ENCODE measurements around the gene TRIM71. TPM values are rescaled to one million over a fixed set of nuclear protein-coding genes. Genes with fewer than 3 reads are reported as not detected.

Gene TRIM71
- total RNA-seq, 1 experiment from 2014 or later: 0.17 TPM

DNA sequence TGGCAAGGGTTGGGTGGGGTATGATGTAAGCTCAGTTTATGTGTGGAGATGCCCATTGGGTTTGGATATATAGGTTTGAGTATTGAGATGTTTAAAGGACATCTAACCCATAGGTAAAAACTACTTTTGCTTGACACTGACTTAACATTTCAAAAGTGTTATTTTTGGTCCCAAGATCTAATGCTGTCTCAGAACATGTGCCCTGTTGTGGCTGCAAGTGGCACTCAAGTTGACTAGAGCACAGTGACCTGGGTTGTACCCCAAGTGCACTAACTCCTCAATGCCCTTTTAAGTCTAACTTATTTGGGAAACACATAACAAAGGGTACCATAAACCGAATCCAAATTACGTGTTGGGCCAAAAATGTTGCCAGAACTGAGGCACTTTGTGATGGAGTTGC lies 77.2 kb downstream of the TRIM71 start:
- BruUV-seq (replicated peaks): no TSS peak
- Histone ChIP-seq H3K79me2 (ENCODE audit: insufficient read depth, low read length) (no peaks in the 10 kb centered on the region), H3K27ac (ENCODE audit: low read depth, low read length) (no peak overlapping the region), H3K9ac (ENCODE audit: low read length) (no peak overlapping the region), H3K36me3 (ENCODE audit: control insufficient read depth in 1 of 2, insufficient read depth in 2 of 2, low read length in 2 of 2) (no peaks in the 10 kb centered on the region), H3K27me3 (ENCODE audit: insufficient read depth, low read length) (peaks cover 13% of the 10 kb centered on the region; the same call in 1 of the 2 replicates), H4K20me1 (ENCODE audit: insufficient read depth) (no peaks in the 10 kb centered on the region), H3K4me1 (ENCODE audit: control insufficient read depth in 1 of 2, insufficient read depth in 2 of 2, low read length in 2 of 2) (no peaks in the 10 kb centered on the region), H2AFZ (ENCODE audit: low read depth, low read length, poor library complexity, severe bottlenecking) (no peak overlapping the region), H3K9me3 (ENCODE audit: control insufficient read depth in 1 of 2, insufficient read depth in 1 of 2, low read depth in 1 of 2, low read length in 2 of 2) (no peaks in the 10 kb centered on the region), H3K9me2 (ENCODE audit: insufficient read depth) (no peaks in the 10 kb centered on the region), H3K4me3 (replicated peaks in 1 of 2; ENCODE audit: low read depth in 1 of 2, low read length in 2 of 2) (no peak overlapping the region), H3K4me2 (ENCODE audit: low read length) (no peak overlapping the region)
- RAD21 ChIA-PET (ENCODE audit: low non-redundant PET in 1 of 2, low total read pairs in 2 of 2, uncharacterized antibody in 2 of 2, unreplicated experiment in 2 of 2): no interaction called here
- ATAC-seq: no peak
- CTCF ChIA-PET: no interaction called here
- no peak for DNase-seq (ENCODE audit: low read depth, low spot score)
- intact Hi-C loops (cut with micrococcal nuclease): no loop called here
- POLR2A ChIA-PET: no interaction called here
- TF ChIP-seq YY1 (IDR thresholded peaks at IDR 0.05; ENCODE audit: extremely low read depth, insufficient replicate concordance, low read depth, low read length): no peak
- no peak for TF ChIP-seq SP1 (IDR thresholded peaks at IDR 0.05; ENCODE audit: low read depth)
- TF ChIP-seq EGR1 (IDR thresholded peaks at IDR 0.05; ENCODE audit: low read depth): no peak
- TF ChIP-seq FOSL1 (IDR thresholded peaks at IDR 0.05; ENCODE audit: low read depth): no peak
- TF ChIP-seq, protein P1, sequence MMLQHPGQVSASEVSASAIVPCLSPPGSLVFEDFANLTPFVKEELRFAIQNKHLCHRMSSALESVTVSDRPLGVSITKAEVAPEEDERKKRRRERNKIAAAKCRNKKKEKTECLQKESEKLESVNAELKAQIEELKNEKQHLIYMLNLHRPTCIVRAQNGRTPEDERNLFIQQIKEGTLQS (IDR thresholded peaks at IDR 0.05): no peak
- no peak for TF ChIP-seq JUND (IDR thresholded peaks at IDR 0.05)
- no peak for TF ChIP-seq MAX (IDR thresholded peaks at IDR 0.05)
- no peak for TF ChIP-seq EZH2phosphoT487 (IDR thresholded peaks at IDR 0.05; ENCODE audit: borderline replicate concordance)
- no peak for TF ChIP-seq CEBPB (IDR thresholded peaks at IDR 0.05; ENCODE audit: low read depth)
- no peak for TF ChIP-seq CBX3 (IDR thresholded peaks at IDR 0.05; ENCODE audit: low read depth)
- TF ChIP-seq SIN3A (IDR thresholded peaks at IDR 0.05; ENCODE audit: low read depth): no peak
- TF ChIP-seq REST (IDR thresholded peaks at IDR 0.05; ENCODE audit: low read depth): no peak
- no peak for TF ChIP-seq EZH2 (IDR thresholded peaks at IDR 0.05)
- no peak for TF ChIP-seq SRF (IDR thresholded peaks at IDR 0.05; ENCODE audit: low read depth)
- no peak for TF ChIP-seq POLR2AphosphoS5 (IDR thresholded peaks at IDR 0.05; ENCODE audit: low read depth, low read length)
- no peak for TF ChIP-seq ZNF274 (IDR thresholded peaks at IDR 0.05; ENCODE audit: low read depth, low read length)

All from HCT116 (cell line).